Activated CD4-positive, alpha-beta T cell treated with anti-CD3 and anti-CD28 coated beads, Interleukin-2, amount 50 U/mL, for 1 hour (primary cell): Measurements from ENCODE around the gene SEZ6L.

Experiments used
- DNase-seq: peaks from one replicate; pipeline ENCODE4 v3.0.0-alpha.2; 2020

SEZ6L gene

DNA sequence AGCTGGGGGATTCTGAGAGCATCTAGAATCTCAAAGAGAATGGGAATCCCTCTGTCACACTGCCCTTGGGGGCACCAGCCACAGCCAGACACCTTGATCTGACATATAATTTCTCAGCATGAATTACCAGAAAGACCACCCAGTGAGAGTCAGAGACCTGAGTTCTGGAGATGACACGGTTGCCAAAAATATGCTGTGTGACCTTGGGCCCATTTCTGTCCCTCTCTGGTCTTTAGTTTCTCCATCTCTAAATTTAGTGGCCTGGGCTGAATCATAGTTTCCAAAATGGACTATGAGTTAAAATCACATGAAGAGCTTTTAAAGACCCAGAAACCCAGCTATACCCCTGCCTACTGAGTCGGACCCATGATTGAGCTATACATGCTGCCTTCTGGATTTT lies 15.9 kb downstream of the SEZ6L start:
- DNase-seq = no peak

DNA sequence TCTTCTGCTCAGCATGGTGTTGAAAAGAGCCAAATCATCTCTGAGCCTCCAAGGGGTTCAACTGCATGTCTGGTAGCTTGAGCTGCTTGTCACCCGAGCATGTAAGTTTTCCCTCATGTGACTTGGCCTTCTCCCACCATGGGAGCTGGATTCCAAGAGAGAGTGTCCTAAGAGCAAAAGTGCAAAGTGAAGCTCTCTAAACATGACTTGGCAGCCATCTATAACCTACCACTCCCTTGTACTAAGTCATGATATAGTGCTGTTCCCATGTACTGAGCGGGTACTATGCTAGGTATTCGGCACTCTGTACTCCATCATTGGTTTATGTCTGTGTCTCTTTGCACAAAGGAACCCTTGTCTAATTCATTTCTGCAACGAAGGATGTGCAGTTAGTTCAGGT lies 19.1 kb downstream of the SEZ6L start:
- DNase-seq = no peak

DNA sequence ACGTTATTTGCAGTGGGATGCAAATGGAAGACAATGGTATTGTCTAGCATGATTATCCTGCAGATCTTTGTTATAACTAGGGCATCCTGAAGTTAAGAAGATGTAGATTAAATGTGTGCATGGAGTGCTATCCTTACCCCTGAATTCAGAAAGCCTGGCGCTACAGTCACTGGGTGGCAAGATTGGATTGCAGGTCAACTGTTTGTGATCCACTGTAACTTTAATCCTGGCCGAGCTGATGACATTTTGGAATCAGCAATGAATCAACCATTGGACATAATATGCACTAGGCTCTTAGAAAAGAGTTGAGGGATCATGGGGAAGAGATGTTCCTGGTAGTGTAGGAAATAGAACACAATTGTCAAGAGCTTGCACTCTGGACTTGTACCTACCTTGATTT lies 25.1 kb downstream of the SEZ6L start:
- DNase-seq = no peak

DNA sequence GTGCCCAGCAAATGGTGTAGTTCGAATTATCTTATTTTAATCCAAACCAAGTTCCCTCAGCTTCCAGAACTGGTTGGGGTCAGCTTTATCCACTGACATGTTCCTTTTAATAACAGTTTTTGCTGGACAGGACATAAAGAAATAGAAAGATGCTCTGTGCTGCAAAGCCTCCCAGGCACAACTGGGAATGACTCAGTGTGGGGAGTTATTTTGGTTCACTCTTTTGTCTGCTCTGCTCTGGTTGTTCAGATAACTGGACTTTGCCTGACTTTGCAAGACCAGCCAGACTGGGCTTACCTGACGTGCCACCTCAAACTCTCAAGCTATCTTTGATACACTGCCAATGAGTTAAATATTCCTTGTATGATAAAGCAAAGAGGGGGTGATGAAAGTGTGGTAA lies 25.6 kb downstream of the SEZ6L start:
- no peak for DNase-seq

DNA sequence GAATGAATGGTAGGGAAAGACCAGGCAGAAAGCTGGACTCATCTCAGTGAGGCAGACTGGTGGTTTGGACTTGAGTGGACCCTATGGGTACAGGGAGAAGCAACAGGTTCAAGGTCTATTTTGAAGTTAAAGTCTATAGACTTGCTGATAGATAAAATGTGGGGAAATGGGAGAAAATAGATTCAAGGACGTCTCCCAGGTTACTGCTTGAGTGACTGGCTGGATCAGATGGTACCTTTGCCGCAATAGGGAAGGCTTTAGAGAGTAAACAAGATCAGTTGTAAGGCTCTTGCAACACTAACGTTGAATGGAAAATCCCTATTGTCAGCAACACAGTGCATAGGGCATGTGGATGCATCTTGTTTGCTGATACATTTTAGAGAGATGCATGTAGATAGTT lies 27.4 kb downstream of the SEZ6L start:
- no peak for DNase-seq

DNA sequence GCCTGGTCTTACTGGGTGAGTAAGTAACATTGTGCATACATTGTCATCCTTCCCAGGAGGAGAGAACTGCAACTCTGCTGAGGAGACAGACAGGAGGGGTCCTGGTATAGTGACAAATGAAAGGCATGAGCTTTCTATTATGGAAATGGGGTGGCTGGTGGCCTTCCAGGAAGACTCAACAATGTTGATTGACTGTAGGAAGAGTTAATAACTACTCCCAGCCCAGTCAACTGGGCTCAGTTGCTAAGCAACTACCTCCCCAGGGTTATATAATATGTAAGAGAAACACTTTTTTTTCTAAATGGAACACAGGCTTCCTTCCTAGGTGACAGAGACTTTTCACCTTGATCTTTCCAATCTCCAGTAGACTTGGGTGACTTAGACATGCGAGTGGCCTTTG lies 28.2 kb downstream of the SEZ6L start:
- DNase-seq = no peak

DNA sequence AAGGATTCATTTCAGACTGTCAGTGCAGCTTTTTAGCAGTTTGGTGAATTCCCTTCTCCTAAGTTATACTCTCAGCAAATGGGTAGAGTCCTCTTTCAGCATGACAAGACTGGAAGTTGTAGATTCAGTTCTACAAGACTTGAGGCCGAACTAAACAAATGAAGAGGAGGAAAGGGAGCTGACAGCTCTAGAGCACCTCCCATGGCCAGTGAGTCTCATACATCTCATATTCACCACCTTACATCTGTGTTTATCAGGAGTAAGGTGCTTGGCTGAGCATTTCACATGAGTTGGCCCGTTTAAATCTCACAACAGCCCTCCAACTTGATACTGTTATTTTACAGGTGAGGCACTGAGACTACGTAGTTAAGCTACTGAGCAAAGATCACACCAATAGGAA lies 30.4 kb downstream of the SEZ6L start:
- DNase-seq = no peak

DNA sequence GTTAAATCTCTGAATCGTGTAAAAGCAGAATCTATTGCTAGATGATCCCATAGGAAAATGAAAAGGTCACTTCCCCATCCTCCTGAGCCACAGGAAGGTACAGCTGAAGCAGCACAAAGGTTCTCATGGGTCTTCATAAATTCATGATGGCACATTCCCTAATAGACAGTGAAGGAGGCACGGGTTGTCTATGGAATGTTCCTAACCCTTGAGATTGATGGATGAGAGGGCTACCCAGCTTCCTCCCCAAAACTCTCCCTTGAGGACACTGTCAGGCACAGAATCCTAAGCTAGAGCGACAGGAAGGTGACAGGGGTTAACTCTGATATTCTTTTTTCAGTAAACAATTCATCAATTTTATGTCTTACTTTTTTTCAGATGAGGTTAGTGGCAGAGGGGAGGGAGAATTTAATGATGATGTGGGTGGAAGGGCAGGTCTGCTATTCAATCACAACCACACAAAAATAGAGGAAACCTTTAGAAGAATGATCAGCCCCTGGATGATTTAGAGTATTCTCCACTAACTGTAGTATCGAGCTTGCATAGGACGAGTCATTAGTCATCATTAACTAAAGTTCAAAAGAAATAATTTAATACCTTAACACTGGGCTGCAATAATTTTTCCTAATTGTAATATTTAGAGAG lies 33.1 kb downstream of the SEZ6L start:
- no peak for DNase-seq

DNA sequence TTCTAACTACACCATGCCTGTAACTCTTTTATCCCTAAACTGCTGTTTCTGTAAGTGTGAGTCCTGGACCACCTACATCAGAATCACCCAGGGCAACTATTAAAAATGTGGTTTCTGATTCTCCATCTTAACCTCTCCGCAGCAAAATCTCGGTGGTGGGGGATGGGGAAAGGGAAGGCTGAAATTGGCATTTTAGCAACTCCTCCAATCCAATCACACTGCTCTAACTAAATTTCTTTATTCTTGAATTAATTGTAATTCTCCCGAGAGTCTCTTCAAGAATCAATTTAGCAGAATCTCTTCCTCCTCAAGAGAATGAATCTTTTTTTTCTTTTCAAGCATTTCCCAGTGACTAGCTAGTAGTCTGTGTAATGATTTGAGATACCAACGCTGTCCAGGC lies 36.2 kb downstream of the SEZ6L start:
- DNase-seq = no peak

DNA sequence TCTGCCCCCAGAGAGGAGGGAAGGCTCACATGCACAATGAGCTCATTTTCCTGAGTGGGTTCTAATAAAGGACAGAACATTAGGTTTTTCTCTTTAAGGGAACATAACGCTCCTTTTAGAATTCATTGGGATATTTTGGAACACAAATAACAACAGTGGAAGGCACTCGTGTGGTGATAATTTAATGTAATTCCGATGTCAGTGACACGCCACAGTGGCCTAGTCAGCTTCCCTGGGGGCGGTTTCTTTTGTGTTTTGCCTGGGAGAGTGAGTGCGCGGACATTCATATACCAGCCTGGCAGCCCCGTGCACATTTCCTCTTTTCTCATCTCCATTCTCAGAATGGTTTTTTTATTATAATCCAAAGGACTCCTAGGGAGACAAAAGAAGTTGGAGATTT lies 41.1 kb downstream of the SEZ6L start:
- DNase-seq = no peak

DNA sequence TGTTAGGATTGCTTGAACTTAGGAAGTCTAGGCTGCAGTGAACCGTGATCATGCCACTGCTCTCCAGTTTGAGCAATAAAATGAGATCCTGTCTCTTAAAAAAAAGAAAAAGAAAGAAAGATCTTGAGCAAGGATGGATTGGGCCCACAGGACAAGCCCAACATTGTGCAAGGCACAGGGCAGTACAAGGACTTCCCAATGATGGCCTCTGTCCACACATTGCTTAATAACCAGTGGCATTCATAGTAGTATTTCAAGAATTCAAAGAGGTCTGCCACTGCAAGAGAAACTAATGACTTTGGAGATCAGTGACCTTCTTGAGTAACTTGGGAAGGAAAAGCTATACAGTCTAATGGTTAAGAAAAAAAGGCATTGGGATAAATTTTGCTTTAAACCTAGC lies 44.6 kb downstream of the SEZ6L start:
- DNase-seq = no peak

DNA sequence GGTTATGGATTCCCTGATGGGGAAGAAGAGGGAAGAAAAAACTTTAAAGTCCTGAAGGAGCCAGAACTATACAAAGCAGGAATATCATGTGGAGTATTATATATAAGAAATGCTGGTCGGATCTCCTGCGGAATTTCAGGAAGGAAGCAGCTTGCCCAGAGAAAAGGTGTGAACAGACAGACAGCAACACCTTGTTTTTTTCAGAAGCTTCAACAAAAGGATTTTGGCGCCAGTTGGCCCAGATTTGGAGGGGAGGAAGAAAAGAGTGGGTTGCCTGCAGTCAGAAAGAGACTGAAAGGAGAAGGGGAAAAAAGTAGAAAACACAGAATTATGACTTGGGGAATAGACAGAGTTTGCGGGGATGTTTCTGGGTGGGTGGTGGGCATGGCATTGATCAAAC lies 45.2 kb downstream of the SEZ6L start:
- no peak for DNase-seq

DNA sequence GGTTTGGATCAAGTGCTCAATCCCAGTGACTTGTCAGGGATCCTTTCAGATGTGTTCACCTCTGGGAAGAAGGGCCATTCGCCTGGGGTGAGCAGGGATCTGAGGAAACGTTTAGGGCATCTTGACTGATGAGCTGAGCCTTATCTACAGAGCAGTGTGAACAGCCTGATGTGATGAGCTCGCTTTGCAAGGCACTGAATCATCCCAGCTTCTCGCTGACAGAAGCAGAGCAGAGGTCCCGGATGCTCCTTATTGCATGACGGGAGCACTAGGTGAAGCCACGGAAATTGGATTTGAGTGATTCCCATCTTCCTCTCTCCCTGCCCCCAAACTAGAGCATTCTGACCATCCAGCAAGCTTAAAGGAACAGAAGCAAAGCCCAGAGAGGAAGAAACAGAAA lies 46.5 kb downstream of the SEZ6L start:
- no peak for DNase-seq

DNA sequence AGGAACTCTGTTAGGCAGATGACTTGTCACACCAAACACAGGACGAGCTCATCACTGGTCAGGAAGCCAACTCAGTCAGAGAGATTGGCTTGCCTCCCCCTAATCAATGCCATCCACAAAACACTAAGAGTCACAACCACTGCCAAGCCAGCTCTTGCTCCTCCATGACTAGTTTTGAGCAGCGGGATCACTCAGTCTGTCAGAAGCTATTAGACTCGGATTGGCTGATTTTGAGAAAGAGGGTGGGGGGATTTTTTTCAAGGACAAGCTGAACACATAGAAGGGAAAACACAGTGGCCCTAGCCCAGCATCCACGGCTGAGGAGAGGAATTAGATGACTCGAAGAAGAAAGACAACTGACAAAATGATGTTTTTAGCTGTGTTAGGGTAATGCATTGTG lies 55.9 kb downstream of the SEZ6L start:
- no peak for DNase-seq

DNA sequence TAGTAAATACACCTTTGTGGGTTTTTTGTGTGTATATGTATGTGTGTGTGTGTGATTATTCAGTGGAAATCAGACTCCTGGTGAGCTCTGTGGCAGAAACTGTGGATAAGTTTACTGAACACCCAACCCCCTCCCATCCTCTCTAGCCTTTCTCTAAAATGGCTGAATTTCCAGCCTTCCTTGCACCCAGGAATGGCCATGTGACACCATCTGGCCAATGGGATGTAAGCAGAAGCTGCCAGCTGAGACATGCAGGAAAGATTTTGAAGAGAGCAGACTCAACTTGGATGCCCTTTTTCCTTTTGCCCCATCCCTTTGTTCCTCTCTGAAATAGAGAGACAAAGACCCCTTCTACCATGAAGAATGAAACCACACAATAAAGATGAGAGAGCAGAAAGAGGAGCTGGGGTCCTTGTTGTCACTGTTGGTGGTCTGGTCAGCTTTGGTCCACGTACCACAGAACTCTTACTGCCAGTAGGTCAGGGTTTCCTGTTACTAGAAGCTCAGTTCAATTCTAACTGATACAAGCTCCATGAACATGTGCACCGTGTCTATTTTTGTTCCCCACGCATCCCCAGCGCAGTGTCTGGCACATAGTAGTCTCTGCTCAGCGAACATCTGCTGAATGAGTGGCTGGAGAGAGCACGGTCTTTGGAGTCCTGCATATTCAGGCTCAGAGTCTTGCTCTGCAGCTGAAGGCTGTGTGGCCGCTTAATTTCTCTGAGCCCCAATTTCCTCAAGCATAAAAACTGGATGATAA lies 57.5 kb downstream of the SEZ6L start:
- DNase-seq = no peak

DNA sequence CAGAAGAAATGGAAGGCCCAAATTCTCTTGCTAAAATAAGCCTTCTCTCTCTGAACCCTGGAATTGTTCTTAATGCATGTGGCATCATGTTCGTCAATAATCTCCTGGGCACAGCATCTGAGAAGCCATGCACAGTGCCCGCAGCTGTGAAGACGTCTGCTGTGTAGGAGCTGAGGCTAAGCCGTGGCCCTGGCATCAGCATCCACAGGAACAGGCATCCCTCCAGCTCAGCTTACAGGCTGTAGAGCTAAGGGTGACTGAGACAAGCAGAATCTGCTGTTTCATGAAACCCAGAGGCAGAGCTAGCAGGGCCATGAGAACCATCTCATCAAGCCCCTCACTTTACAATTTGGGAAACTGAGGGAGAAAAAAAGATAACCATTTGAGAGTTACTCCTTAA lies 60.6 kb downstream of the SEZ6L start:
- no peak for DNase-seq

DNA sequence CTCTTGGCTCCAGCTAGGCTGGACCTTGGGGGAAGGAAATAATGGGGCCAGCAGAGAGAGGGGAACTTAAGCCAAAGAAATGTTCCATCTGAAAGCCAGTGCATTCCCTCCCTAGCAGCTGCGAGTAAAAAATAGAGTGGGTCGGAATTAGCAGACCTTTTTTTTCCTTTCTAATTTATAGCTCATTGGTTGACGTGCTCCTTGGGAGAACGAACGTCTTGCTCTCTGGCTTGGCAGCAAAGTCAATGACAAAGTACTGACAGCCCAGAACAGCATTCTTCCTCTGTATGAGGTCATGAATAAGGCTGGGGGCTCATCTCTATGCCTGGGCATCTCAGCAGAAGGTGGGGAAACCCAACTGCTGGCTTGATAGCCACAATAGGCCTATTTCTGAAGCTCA lies 65.0 kb downstream of the SEZ6L start:
- no peak for DNase-seq

DNA sequence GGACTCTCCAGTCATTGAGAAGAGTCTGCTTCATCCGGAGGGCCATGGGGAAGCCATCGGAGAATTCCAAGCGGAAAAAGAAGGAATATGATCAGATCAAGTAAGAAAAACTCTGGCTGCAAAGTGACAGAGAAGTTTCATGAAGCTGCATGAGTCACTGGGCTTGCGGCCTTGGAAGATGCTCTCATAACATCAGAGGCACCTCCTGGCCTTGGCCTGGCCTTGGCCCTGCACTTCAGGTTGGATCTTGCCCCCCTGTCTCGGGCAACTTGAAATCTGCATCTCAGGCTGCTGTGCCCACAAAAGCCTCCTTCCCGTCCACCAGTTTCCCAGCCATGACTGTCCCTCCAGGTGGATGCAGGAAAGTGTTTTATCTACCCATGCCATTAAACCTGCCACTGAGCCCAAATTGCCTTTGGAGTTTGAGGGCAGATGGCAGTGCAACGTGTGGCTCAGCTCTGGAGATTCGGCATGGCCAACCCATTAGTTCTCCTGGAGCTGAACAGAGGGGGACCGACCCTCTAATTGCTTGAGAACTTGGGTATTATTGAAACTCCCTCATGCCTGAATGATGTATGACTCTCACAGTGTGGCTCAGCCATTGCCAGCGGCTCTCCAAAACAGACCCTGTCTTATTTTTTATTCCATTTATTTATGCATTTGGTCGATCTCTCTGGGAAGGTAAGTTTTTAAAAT lies 66.7 kb downstream of the SEZ6L start:
- no peak for DNase-seq

DNA sequence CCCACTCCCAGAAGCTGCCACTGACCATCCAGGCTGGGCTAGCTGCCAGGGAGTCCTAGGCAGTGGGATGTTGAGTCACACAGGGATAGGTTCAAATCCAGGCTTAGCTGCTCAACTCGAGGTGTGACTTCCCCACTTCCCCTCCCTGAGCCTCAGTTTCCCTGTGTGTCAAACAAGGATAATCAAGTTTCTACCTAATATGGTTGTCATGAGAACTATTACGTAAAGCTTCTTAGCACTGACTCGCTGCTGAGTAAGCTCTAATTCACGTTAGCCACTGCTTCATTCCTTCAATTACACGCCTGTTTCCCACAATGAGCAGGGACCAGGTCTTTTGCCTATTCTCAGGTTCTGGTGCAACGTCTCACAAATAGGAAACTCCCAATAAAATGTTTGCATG lies 67.7 kb downstream of the SEZ6L start:
- DNase-seq = no peak

DNA sequence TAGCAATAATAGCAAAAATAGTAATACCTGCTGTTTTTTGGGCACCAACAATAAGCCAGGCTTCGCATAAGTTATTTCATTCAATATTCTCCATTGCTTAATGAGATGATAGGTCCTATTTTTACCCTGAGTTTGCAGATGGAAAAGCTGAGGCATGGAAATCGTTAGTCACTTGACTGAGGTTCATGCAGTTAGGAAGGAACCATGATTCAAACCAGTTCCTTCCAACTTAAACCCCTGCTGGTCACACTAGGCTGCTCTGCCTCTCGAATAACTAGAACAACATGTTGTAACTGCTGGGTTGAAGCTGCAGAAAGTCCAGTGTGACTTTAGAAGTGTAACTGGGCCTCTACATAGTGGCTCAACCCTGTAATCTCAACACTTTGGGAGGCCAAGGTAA lies 69.3 kb downstream of the SEZ6L start:
- DNase-seq = no peak

DNA sequence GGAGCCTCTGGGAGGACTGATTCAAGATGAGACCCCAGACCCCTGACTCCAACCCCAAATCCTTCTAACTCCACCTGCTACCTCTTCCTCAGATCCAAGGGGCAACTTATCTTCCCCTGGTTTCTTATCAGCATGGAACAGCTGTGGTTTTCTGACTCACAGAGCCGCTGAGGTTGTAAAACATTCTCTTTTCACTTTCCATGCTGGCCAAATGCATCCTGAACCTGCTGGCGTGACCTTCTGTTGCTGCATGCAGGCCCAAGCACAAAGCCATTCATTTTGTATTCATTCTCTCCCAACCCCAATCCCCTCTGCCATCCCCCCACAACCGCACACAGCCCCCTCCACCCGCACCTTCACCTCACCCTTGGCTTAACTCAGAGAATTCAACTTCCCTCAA lies 70.3 kb downstream of the SEZ6L start:
- DNase-seq = no peak

DNA sequence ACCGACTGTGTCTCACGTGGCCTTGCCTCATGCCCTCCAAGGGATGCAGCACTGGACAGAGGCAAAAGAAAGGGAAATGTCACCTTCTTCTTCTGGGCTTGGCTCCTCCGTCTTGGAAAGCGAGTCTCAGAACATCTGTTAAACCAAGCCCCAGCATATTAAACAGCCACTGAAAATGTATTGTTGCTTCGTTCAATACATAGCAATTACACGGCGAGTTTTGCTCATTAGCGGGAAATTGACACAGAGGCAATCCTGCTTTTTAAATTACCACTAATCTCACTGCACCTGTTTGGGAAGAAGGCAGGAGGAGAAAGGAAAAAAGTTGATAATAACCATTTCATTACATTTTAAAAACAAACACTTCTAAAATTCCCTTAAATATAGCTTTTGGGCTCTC lies 72.1 kb downstream of the SEZ6L start:
- DNase-seq = no peak

DNA sequence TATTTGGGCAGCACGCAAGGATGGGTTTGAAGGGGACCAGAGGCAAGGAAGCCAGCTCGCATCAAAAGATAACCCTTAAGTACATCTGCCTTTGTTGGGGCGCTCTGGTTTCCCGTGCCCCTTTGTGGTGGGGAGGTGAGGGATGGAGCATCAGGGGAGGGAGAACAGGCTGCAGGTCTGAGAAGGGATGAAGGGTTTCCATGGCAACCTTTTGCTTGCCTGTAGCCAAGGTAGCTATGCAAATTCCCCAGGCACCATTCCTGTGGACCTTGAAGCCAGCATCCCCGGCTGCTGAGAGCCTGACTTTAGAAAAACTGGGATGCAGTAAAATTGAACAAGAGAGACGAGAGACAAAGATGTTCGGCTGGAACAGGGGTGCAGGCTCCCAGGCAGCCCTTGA lies 75.7 kb downstream of the SEZ6L start:
- no peak for DNase-seq

DNA sequence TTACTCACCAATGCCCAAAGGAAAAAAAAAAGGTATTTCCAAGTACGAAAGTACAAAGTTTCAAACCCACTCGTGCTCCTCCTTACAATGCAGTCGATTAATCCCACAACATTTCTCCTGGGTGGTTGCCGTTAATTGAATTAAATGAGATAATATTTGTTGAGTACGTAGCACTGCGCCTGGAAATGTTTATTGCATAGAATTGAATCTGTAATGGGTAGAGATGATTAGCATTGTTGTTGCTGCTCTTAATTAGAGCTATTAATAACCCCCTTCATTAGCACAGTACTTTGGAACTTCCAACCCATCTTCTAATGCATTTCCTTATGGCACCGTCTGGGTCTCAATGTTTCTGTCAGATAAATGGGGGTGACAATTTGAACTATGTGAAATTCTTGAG lies 77.3 kb downstream of the SEZ6L start:
- no peak for DNase-seq

DNA sequence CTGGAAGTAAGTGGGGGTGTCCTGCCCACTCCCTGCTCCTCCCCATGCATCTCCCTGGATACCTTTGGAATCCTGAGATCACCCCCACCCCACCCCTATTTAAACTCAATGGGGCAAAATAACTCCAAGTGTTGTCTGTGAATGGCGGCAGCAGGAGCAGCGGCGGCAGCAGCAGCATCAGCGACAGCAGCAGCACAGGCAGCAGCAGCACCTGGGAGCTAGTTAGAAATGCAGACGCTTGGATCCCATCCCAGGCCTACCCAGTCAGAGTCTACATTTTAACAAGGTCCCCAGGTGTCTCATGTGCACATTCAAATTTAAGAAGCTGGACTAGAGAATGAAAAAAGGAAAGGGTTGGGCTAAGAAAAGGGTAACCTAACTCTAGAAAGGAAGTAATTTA lies 82.6 kb downstream of the SEZ6L start:
- no peak for DNase-seq
